Fibroblast of the aortic adventitia (primary cell): Measurements from ENCODE around the gene CCDC190. TPM values are rescaled to one million over a fixed set of nuclear protein-coding genes. Genes with fewer than 3 reads are reported as not detected.

Source experiments
- DNase-seq: peaks from one replicate; pipeline ENCODE4 v3.0.0-alpha.2; 2010; ENCODE audit warnings: low read depth
- H3K4me3 ChIP-seq: 2 replicates; pipeline ENCODE4 v1.5.1; 2011; ENCODE audit warnings: low read depth, mild to moderate bottlenecking, control low read depth, low read length, moderate library complexity
- total RNA-seq: library from RNA; depleted of rRNA; stranded (reverse); fragments of >200 nt; gene quantifications from 2 replicates; pipeline ENCODE4 v1.2.3, GENCODE V29; 2012; ENCODE audit warnings: low replicate concordance
- TF ChIP-seq, protein P1 (sequence below): IDR thresholded peaks from 2 replicates; pipeline ENCODE4 v1.5.1; 2011; ENCODE audit warnings: mild to moderate bottlenecking, low read length, control low read depth, inconsistent platforms; ENCODE audit not compliant: insufficient read depth

Gene CCDC190
- total RNA-seq, 1 donor, result 4.6 TPM

DNA sequence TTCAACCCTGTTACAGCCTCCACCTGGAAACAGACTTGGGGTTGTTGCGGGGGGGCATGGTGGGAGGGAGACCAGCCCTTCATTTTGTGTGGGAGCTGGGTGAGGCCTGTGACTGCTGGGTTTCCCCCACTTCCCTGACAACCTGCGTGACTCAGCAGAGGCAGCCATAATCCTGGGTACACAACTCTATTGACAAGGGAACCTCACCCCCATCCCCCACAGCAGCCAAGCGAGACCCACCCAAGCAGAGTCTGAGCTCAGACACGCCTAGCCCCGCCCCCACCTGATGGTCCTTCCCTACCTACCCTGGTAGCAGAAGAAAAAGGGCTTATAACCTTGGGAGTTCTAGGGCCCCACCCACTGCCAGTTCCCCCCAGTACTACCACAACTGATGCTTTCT, 8.0 kb upstream of the CCDC190 start:
- DNase-seq, result no peak
- TF ChIP-seq, protein P1, sequence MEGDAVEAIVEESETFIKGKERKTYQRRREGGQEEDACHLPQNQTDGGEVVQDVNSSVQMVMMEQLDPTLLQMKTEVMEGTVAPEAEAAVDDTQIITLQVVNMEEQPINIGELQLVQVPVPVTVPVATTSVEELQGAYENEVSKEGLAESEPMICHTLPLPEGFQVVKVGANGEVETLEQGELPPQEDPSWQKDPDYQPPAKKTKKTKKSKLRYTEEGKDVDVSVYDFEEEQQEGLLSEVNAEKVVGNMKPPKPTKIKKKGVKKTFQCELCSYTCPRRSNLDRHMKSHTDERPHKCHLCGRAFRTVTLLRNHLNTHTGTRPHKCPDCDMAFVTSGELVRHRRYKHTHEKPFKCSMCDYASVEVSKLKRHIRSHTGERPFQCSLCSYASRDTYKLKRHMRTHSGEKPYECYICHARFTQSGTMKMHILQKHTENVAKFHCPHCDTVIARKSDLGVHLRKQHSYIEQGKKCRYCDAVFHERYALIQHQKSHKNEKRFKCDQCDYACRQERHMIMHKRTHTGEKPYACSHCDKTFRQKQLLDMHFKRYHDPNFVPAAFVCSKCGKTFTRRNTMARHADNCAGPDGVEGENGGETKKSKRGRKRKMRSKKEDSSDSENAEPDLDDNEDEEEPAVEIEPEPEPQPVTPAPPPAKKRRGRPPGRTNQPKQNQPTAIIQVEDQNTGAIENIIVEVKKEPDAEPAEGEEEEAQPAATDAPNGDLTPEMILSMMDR, result no peak
- no peak overlapping the region for H3K4me3 ChIP-seq

DNA sequence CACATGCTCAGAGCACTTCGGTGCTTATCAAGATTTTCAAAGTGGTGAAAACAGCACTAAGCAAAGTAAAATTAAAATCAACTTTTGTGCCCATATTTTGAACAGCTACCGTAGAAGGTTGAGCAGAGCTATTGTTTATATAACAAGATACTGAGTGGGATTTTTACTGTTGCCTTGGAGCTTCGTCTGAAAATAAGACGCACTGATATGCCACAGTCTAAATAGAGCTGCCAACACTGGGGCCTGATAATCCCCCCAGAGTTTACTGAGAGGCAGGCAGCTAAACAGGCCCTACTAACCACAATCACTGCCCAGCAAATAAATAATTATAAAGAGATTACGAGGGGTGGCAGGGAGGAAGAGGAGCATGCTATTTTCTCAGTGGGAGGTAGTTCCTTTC, 650 bp upstream of the CCDC190 start:
- no peak for DNase-seq
- TF ChIP-seq, protein P1, result no peak
- H3K4me3 ChIP-seq, result no peak overlapping the region

DNA sequence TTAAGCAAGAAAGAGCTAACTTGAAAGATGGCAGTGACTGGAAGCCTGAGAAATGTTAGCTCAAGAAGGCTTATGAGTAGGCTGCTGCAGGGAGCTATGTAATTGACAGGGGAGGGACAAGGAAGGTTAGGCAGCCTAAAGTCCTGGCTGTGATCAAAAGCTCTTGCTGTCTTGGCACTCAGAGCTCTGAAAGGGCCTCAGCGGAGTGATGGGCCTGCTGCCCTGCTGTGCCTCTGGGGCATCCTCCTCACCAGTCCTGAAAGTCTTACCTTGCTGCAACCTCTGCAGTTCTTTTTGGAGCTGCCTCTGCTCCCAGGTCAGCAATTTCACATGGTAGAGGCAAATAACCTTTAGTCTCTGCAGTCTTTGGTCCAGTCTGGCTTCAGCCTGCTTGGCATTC, 1.8 kb downstream of the CCDC190 start:
- H3K4me3 ChIP-seq, result no peak overlapping the region
- no peak for DNase-seq
- TF ChIP-seq, protein P1, result no peak

DNA sequence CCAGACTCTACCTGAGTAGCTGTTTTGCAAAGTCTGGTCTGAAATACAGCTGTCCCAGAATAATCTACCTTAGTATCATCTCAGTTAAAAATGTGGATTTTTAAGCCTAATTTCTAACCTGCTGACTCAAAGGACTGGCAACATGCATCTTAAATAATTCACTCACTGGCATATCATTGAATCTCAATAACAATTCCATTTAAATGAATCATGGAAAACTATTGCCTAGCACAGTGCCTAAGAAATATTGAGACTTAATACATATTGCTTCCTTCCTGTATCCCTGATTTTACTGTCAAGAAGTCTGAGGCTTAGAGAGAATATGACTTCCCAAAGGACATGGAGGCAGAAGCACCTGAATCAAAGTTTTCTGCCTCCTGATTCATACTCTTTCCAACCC, 3.1 kb downstream of the CCDC190 start:
- TF ChIP-seq, protein P1, result no peak
- H3K4me3 ChIP-seq, result no peak overlapping the region
- DNase-seq, result peak; percentile 71

DNA sequence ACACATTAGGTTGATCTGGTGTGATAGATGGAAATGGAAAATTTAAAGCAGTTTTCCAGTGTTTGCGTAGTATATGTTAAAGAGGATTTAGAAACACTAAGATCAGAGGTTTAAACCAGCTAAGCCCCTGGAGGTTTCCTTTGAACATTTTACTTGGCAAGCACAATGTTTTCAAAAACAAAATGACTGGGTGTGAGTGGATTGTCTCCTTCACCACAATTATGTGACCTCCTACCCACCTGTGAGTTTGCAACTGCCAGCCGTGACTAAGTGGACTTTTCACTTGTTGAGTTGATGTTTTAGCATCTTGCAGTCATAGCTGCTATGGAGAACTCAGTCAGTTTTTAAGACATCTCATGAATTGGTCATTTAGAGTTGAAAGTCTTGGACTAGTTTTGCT, 4.7 kb downstream of the CCDC190 start:
- DNase-seq, result peak; percentile 97
- TF ChIP-seq, protein P1, result no peak
- no peak overlapping the region for H3K4me3 ChIP-seq

DNA sequence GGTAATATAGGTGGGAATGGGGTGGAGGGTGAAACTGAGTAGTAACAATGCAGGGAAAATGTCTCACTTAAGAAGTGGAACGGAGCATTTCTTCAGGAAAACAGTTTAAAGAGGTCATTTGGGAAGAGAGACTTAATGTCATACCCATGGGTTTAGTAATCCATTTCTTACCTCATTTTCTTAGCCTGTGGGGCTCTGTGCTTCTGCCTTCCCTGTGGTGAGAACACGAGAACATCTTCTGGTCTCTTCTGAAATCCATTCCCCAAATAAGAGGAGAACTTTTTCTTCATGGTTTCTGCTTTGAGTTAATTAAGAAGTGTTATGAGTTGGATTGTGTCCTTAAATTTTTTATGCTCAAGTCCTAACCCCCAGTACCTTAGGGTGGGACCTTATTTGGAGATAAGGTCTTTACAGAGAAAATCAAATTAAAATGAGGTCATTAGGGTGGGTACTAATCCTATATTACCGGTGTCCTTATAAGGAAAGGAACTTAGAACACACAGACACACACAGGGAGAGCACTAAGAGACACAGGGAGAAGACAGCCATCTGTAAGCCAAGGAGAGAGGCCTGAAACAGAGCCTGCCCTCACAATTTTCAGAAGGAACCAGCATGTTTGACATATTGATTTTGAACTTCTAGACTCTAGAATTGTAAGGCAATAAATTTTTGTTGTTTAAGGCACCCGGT, 5.4 kb downstream of the CCDC190 start:
- no peak overlapping the region for H3K4me3 ChIP-seq
- TF ChIP-seq, protein P1, result no peak
- peak; percentile 49 for DNase-seq
